IPS-18a (cell line): ENCODE data around the gene DEFB110.

Source experiments
- H3K27ac ChIP-seq: one replicate; pipeline ENCODE4 v1.5.1; 2013; ENCODE audit warnings: low read length
- H3K27me3 ChIP-seq: one replicate; pipeline ENCODE4 v1.6.1; 2013; ENCODE audit warnings: mild to moderate bottlenecking, low read length; ENCODE audit not compliant: control insufficient read depth, insufficient read depth
- H3K36me3 ChIP-seq: one replicate; pipeline ENCODE4 v1.6.1; 2013; ENCODE audit warnings: low read depth, low read length; ENCODE audit not compliant: control insufficient read depth
- H3K4me1 ChIP-seq: one replicate; pipeline ENCODE4 v1.6.1; 2013; ENCODE audit warnings: low read depth, low read length; ENCODE audit not compliant: control insufficient read depth
- H3K4me3 ChIP-seq: one replicate; pipeline ENCODE4 v1.5.1; 2013; ENCODE audit warnings: low read length
- H3K9ac ChIP-seq: one replicate; pipeline ENCODE4 v1.6.1; 2013; ENCODE audit warnings: mild to moderate bottlenecking, low read length, moderate library complexity
- H3K9me3 ChIP-seq: one replicate; pipeline ENCODE4 v1.6.1; 2013; ENCODE audit warnings: low read depth, low read length; ENCODE audit not compliant: control insufficient read depth

DEFB110 gene

DNA sequence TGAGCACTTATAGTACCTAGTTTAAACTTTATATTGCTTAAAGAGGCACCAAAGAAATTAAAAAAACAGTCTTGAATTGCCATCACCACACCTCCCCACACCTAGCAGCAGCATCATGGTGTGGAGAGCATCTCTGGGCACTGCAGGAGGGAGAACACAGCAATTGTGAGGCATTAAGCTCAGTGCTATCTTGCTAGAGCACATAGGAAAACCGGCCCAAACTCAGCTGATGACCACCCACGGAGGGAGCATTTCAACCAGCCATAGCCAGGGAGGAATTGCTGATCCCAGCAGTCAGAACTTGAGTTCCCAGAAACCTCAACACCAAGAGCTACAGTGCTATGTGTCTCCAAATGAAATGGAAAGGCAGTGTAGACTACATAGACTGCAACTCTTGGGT lies 32.9 kb downstream of the DEFB110 start:
- H3K4me3 ChIP-seq: no peak overlapping the region
- H3K36me3 ChIP-seq: no peaks in the 10 kb centered on the region
- H3K9me3 ChIP-seq: no peaks in the 10 kb centered on the region
- no peaks in the 10 kb centered on the region for H3K27me3 ChIP-seq
- no peaks in the 10 kb centered on the region for H3K4me1 ChIP-seq
- no peak overlapping the region for H3K9ac ChIP-seq
- H3K27ac ChIP-seq: no peak overlapping the region

DNA sequence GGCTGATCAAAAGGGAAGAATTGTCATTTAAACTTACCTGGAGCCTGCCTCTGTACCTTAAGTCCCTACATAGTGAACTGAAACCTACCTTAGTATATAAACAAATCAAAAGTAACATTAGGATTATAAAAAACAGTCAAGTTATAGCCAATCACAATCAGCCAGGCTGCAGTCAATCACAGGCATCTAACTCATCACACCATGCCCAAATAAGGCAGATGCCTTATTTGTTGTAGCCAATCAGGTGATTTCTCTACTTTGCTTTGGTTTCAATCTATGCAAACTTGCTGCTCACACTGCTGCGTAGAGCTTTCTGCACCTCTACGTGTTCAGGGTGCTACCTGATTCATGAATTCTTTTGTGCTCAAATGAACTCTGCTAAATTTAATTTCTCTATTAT lies 34.0 kb downstream of the DEFB110 start:
- H3K9ac ChIP-seq: no peak overlapping the region
- no peak overlapping the region for H3K4me3 ChIP-seq
- no peaks in the 10 kb centered on the region for H3K36me3 ChIP-seq
- H3K4me1 ChIP-seq: no peaks in the 10 kb centered on the region
- H3K27me3 ChIP-seq: no peaks in the 10 kb centered on the region
- H3K9me3 ChIP-seq: no peaks in the 10 kb centered on the region
- no peak overlapping the region for H3K27ac ChIP-seq

DNA sequence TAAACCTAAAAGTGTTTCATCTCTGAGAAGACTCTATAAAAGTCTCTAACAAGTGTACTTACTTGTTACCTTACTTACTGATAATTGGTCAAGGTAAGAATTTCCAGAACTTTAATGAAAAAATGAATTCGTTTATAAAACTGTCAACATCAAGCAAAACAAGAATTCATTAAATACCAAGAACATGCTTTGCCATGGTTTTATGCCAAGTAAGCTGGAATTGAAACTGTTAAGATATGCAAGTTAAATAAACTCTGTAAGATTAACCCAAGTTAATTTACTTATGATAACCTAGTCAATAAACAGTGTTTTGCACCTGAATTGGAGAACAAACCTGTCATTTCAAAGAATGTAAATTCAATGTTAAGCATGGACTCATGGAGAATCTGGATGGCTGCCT lies 35.2 kb downstream of the DEFB110 start:
- H3K9me3 ChIP-seq: no peaks in the 10 kb centered on the region
- H3K9ac ChIP-seq: no peak overlapping the region
- H3K27ac ChIP-seq: no peak overlapping the region
- no peak overlapping the region for H3K4me3 ChIP-seq
- no peaks in the 10 kb centered on the region for H3K36me3 ChIP-seq
- no peaks in the 10 kb centered on the region for H3K27me3 ChIP-seq
- H3K4me1 ChIP-seq: peaks cover under 1% of the 10 kb centered on the region

DNA sequence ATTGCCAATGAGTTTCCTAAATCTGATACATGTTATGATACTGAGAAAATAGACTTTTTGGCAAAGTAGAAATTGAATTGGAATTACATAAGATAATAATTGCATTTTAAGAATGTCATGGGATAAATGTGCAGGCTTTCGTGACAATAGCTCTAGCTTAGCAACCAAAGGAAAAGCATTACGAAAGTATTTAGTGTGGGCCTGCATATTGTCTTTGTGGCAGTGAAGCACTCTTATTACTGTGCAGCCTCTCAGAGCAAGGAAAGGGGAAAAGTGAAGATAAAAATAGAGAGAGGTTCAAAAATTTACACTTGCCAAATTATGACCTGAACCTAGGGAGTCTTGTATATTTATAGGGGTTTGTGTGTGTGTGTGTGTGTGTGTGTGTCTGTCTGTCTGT lies 39.7 kb downstream of the DEFB110 start:
- H3K4me3 ChIP-seq: no peak overlapping the region
- peaks cover 3% of the 10 kb centered on the region for H3K4me1 ChIP-seq
- no peak overlapping the region for H3K9ac ChIP-seq
- H3K36me3 ChIP-seq: no peaks in the 10 kb centered on the region
- no peaks in the 10 kb centered on the region for H3K9me3 ChIP-seq
- no peak overlapping the region for H3K27ac ChIP-seq
- H3K27me3 ChIP-seq: no peaks in the 10 kb centered on the region

DNA sequence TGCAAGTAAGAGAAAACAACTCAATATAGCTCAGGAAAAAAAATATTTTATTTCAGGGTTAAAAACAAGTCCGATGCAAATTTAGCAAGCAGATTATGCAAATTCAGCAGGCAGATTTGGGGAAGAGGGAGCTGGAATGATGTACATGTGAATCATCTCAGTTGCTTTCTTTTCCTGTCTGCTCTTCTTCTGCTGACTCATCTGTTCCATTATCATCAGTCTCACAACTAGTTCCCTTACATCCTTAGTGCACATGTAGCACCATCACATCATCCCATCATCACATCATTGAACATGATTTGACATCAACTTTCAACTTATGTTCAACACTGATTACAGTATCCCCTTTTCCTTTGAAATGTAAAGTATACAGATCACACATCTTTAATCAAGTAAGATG lies 40.9 kb downstream of the DEFB110 start:
- no peaks in the 10 kb centered on the region for H3K36me3 ChIP-seq
- H3K4me1 ChIP-seq: peaks cover 3% of the 10 kb centered on the region
- no peaks in the 10 kb centered on the region for H3K27me3 ChIP-seq
- no peaks in the 10 kb centered on the region for H3K9me3 ChIP-seq
- no peak overlapping the region for H3K4me3 ChIP-seq
- no peak overlapping the region for H3K9ac ChIP-seq
- no peak overlapping the region for H3K27ac ChIP-seq

GRCh38 chr6:49979584-49979983 lies 42.2 kb downstream of the DEFB110 start:
- Histone ChIP-seq H3K4me1 (peaks cover 3% of the 10 kb centered on the region), H3K36me3 (no peaks in the 10 kb centered on the region), H3K27ac (no peak overlapping the region), H3K27me3 (no peaks in the 10 kb centered on the region), H3K9ac (no peak overlapping the region), H3K9me3 (no peaks in the 10 kb centered on the region), H3K4me3 (no peak overlapping the region)

GRCh38 chr6:49978332-49979226 lies 43.2 kb downstream of the DEFB110 start:
- Histone ChIP-seq H3K4me1 (peaks cover 3% of the 10 kb centered on the region), H3K9ac (no peak overlapping the region), H3K27ac (no peak overlapping the region), H3K9me3 (no peaks in the 10 kb centered on the region), H3K4me3 (no peak overlapping the region), H3K27me3 (no peaks in the 10 kb centered on the region), H3K36me3 (no peaks in the 10 kb centered on the region)

GRCh38 chr6:49969605-49970004 lies 52.2 kb downstream of the DEFB110 start, which contains the start of gene DEFB113:
DEFB113 (minus strand) TSS chr6:49969625; CDS start chr6:49969625, 0 bp downstream.
- no peak within 1 kb of the TSS for H3K9ac ChIP-seq
- no peaks in the 10 kb centered on the region for H3K36me3 ChIP-seq
- H3K27ac ChIP-seq: peak within 1 kb of the TSS; percentile 59
- no peaks in the 10 kb centered on the region for H3K9me3 ChIP-seq
- H3K4me3 ChIP-seq: no peak within 1 kb of the TSS
- H3K4me1 ChIP-seq: peaks cover 35% of the 10 kb centered on the region
- no peaks in the 10 kb centered on the region for H3K27me3 ChIP-seq
